K562 (cell line): ENCODE results near the gene DYSF. TPM values are rescaled to one million over a fixed set of nuclear protein-coding genes. Genes with fewer than 3 reads are reported as not detected.

Experiments
- ATAC-seq: fragments of 200-7000 bp; cut with Tn5 transposase; 3 replicates; pipeline ENCODE4 v1.9.1; 2020; ENCODE audit warnings: moderate library complexity
- BruUV-seq: library from RNA; stranded (reverse); fragments of 400-500 nt; replicated peaks from 2 replicates; lab custom pipeline; 2021; lab: Mats Ljungman, UMichigan
- CTCF ChIA-PET: fragments of 300-600 bp; formaldehyde crosslinking; extraction: SDS; loops from one replicate; lab custom pipeline; 2021; ENCODE audit warnings: low intra/inter-chr PET ratio; lab: Yijun Ruan, JAX
- POLR2A ChIA-PET: fragments of 300-600, 350-650 bp; sonication (Branson Sonifier 250); formaldehyde crosslinking; extraction: SDS; loops from one replicate; lab custom pipeline; 2021; ENCODE audit warnings: antibody characterized with exemption, inconsistent platforms; lab: Yijun Ruan, JAX
- DNase-seq, 4 experiments: peaks; one replicate each; pipeline versions ENCODE4 v3.0.0 to v3.0.0-alpha.2; 2011 to 2018; ENCODE audit warnings: low spot score in 3 of 4, mixed read lengths in 3 of 4; ENCODE audit errors: extremely low read depth in 1 of 4
- FAIRE-seq: peaks from 2 replicates; lab custom pipeline; 2011; peaks lifted over from hg19 to GRCh38; lab: Jason Lieb, UNC
- H2AFZ ChIP-seq: 2 replicates; pipeline ENCODE4 v1.6.0; 2011; ENCODE audit warnings: low read depth, low read length, control low read depth, inconsistent platforms
- H3K27ac ChIP-seq: fragments of 200-600 bp; 3 replicates; pipeline ENCODE4 v1.8.0; 2011; ENCODE audit warnings: low read depth, mild to moderate bottlenecking, control low read depth, inconsistent platforms, low read length, moderate library complexity, mixed read lengths; ENCODE audit errors: extremely low read depth
- H3K27me3 ChIP-seq, 2 experiments: fragments of 300-600 bp in 1 of 2; 2 replicates in 1 of 2; 3 replicates in 1 of 2; pipeline versions ENCODE4 v1.6.0 to v1.8.0; 2011; ENCODE audit warnings: inconsistent platforms in 2 of 2, low read length in 2 of 2, mild to moderate bottlenecking in 1 of 2, mixed read lengths in 1 of 2, moderate library complexity in 1 of 2; ENCODE audit not compliant: control insufficient read depth in 2 of 2, insufficient read depth in 2 of 2
- H3K36me3 ChIP-seq: fragments of 300-600 bp; 3 replicates; pipeline ENCODE4 v1.8.0; 2011; ENCODE audit warnings: mild to moderate bottlenecking, low read length, inconsistent platforms; ENCODE audit not compliant: control insufficient read depth, insufficient read depth
- H3K4me1 ChIP-seq, 2 experiments: fragments of 200-600 bp in 1 of 2; replicated peaks in 1 of 2; 2 replicates in 1 of 2; 3 replicates in 1 of 2; pipeline versions ENCODE4 v1.5.1 to v1.8.0; 2011; ENCODE audit warnings: inconsistent platforms in 2 of 2, low read length in 2 of 2, mild to moderate bottlenecking in 1 of 2, mixed read lengths in 1 of 2, moderate library complexity in 1 of 2; ENCODE audit not compliant: control insufficient read depth in 2 of 2, insufficient read depth in 2 of 2
- H3K4me2 ChIP-seq: 2 replicates; pipeline ENCODE4 v1.6.1; 2011; ENCODE audit warnings: low read length, control low read depth, inconsistent platforms, mixed read lengths; ENCODE audit not compliant: insufficient read depth
- H3K4me3 ChIP-seq: fragments of 200-600 bp; sonication (generic), shearing (Covaris generic); 2 replicates; pipeline ENCODE4 v1.5.1; 2016; ENCODE audit warnings: control low read depth, inconsistent platforms
- H3K79me2 ChIP-seq: fragments of 200-600 bp; 3 replicates; pipeline ENCODE4 v1.8.0; 2011; ENCODE audit warnings: low read length, inconsistent platforms; ENCODE audit not compliant: control insufficient read depth, insufficient read depth
- H3K9ac ChIP-seq, 2 experiments: 2 replicates each; pipeline versions ENCODE4 v1.6.0 to v1.6.1; 2011; ENCODE audit warnings: low read depth in 2 of 2, low read length in 2 of 2, control low read depth in 1 of 2, inconsistent platforms in 1 of 2, mild to moderate bottlenecking in 1 of 2, mixed read lengths in 1 of 2; ENCODE audit not compliant: insufficient read depth in 1 of 2
- H3K9me1 ChIP-seq: one replicate; pipeline ENCODE4 v1.6.0; 2011; ENCODE audit warnings: inconsistent platforms, mild to moderate bottlenecking, low read length, moderate library complexity; ENCODE audit not compliant: control insufficient read depth, insufficient read depth
- H3K9me3 ChIP-seq: replicated peaks from 2 replicates; pipeline ENCODE4 v1.5.1; 2011; ENCODE audit warnings: low read depth, low read length, inconsistent platforms; ENCODE audit not compliant: control insufficient read depth, insufficient read depth
- H4K20me1 ChIP-seq: replicated peaks from 2 replicates; pipeline ENCODE4 v1.6.1; 2011; ENCODE audit warnings: low read length, inconsistent platforms, mixed read lengths; ENCODE audit not compliant: control insufficient read depth, insufficient read depth
- CBX2 ChIP-seq: fragments of 200-600 bp; sonication (generic); IDR thresholded peaks from one replicate; pipeline ENCODE4 v1.6.1; 2012; ENCODE audit warnings: mild to moderate bottlenecking, low read length, inconsistent platforms; ENCODE audit not compliant: insufficient read depth, poor library complexity, severe bottlenecking
- CBX8 ChIP-seq: fragments of 200-600 bp; sonication (generic); IDR thresholded peaks from 2 replicates; pipeline ENCODE4 v1.6.1; 2012; ENCODE audit warnings: borderline replicate concordance, mixed run types, low read depth, mild to moderate bottlenecking, moderate library complexity, mixed read lengths, low read length, control low read depth, inconsistent platforms; ENCODE audit not compliant: poor library complexity, severe bottlenecking; ENCODE audit errors: extremely low read depth
- CHCHD3 ChIP-seq: fragments of 250-450 bp; sonication (Bioruptor Pico); IDR thresholded peaks from 2 replicates; pipeline ENCODE4 v2.1.2; 2022; ENCODE audit warnings: mild to moderate bottlenecking
- GATA2 ChIP-seq: sonication (generic); formaldehyde crosslinking; IDR thresholded peaks from 2 replicates; pipeline ENCODE4 v1.4.0; 2020; ENCODE audit warnings: mild to moderate bottlenecking, missing genetic modification reagents
- HDAC2 ChIP-seq: fragments of 450-650 bp; IDR thresholded peaks from 2 replicates; pipeline ENCODE4 v1.6.1; 2016; ENCODE audit warnings: mild to moderate bottlenecking
- HNRNPL ChIP-seq: fragments of 200-400 bp; formaldehyde crosslinking; IDR thresholded peaks from 2 replicates; pipeline ENCODE4 v1.6.1; 2017; ENCODE audit warnings: low read depth, mild to moderate bottlenecking, low read length
- NR4A1 ChIP-seq, 2 experiments: fragments of 250-450 bp in 1 of 2; fragments of 450-650 bp in 1 of 2; sonication (Bioruptor Pico) in 1 of 2; IDR thresholded peaks; 2 replicates each; pipeline versions ENCODE4 v1.4.0 to v1.6.1; 2016 to 2020; ENCODE audit warnings: mild to moderate bottlenecking in 2 of 2, missing compliant biosample characterization in 1 of 2, missing genetic modification characterization in 1 of 2, moderate library complexity in 1 of 2
- RAD21 ChIP-seq, 2 experiments: fragments of 250-450 bp in 1 of 2; fragments of 450-650 bp in 1 of 2; sonication (Bioruptor Pico) in 1 of 2; formaldehyde crosslinking in 1 of 2; IDR thresholded peaks in 1 of 2; conservative IDR thresholded peaks in 1 of 2; 2 replicates each; pipeline versions ENCODE4 v1.4.0 to v1.8.0; 2020 to 2022; ENCODE audit warnings: mild to moderate bottlenecking in 2 of 2, moderate library complexity in 1 of 2
- RNF2 ChIP-seq: sonication (generic); IDR thresholded peaks from 2 replicates; pipeline ENCODE4 v1.6.1; 2016
- SNAPC5 ChIP-seq: fragments of 250-450 bp; sonication (Bioruptor Pico); IDR thresholded peaks from 2 replicates; pipeline ENCODE4 v1.8.0; 2021; ENCODE audit warnings: moderate library complexity, mild to moderate bottlenecking, inconsistent platforms
- SP2 ChIP-seq: IDR thresholded peaks from 2 replicates; pipeline ENCODE4 v1.6.1; 2011; ENCODE audit warnings: mild to moderate bottlenecking, low read depth, low read length, moderate library complexity; ENCODE audit not compliant: poor library complexity, severe bottlenecking; ENCODE audit errors: extremely low read depth
- TCF7 ChIP-seq: sonication (generic); IDR thresholded peaks from 2 replicates; pipeline ENCODE4 v1.6.1; 2016; ENCODE audit warnings: antibody characterized with exemption, borderline replicate concordance
- TFE3 ChIP-seq: fragments of 450-650 bp; formaldehyde crosslinking; IDR thresholded peaks from 2 replicates; pipeline ENCODE4 v1.4.0; 2020; ENCODE audit warnings: mild to moderate bottlenecking, mixed read lengths
- ZMIZ1 ChIP-seq, 2 experiments: fragments of 150-350 bp in 1 of 2; IDR thresholded peaks; 2 replicates each; pipeline ENCODE4 v1.6.1; 2012 to 2016; ENCODE audit warnings: low read depth in 2 of 2, low read length in 2 of 2, mild to moderate bottlenecking in 1 of 2, moderate library complexity in 1 of 2
- ZNF76 ChIP-seq: fragments of 250-450 bp; sonication (Bioruptor Pico); IDR thresholded peaks from 2 replicates; pipeline ENCODE4 v1.4.0; 2020; ENCODE audit warnings: mild to moderate bottlenecking, moderate library complexity, borderline replicate concordance
- WGBS: fragments of 100-300 bp; shearing (Covaris generic); methylation state at CpG from one replicate; pipeline ENCODE4 v1.1.6; 2016; ENCODE audit warnings: low coverage, mixed read lengths; ENCODE audit not compliant: insufficient coverage; ENCODE audit errors: missing lambda C conversion rate; 5-methylcytosine and 5-hydroxymethylcytosine counted together
- in situ Hi-C: fragments of 300-500 bp; cut with MboI; formaldehyde crosslinking; loops from 4 replicates; pipeline ENCODE4 v1.15.0; 2018; ENCODE audit warnings: inconsistent platforms, mixed read lengths
- intact Hi-C: fragments of 100-400 bp; cut with micrococcal nuclease; formaldehyde crosslinking; loops from 2 replicates; pipeline ENCODE4 v1.14.2; 2022
- polyA plus RNA-seq, 8 experiments: library from polyadenylated mRNA; depleted of rRNA in 4 of 8; stranded (reverse) in 5 of 8; unstranded in 3 of 8; fragments of >200 nt; fragmentation: Nextera tagmentation in 2 of 8; fragmentation: Illumina TruSeq in 1 of 8; extraction: Ambion mirVana in 2 of 8; extraction: Trizol in 1 of 8; gene quantifications; 2 replicates each; pipeline versions ENCODE4 v1.2.1 to v1.2.3, GENCODE V29; 2011 to 2014; ENCODE audit warnings: inconsistent platforms in 1 of 8, missing spikeins in 1 of 8
- total RNA-seq, 7 experiments: library from RNA; depleted of rRNA in 6 of 7; stranded (reverse); fragments of >200 nt in 6 of 7; fragmentation: Illumina TruSeq in 2 of 7; extraction: Trizol in 2 of 7; gene quantifications; 2 replicates each; pipeline versions ENCODE4 v1.2.1 to v1.2.3, GENCODE V29; 2011 to 2021; ENCODE audit warnings: low replicate concordance in 1 of 7

DYSF gene
- total and polyA plus RNA-seq, 9 of the 15 experiments (the other 6 are each of a cell fraction or from before 2014, with no cell fraction given): 0.01 to 0.80 (median 0.29) TPM

GRCh38 chr2:71603851-71604725 is 150.7 kb downstream of the DYSF start:
- Histone ChIP-seq H3K27me3 (peaks cover 0 to 82% of the 10 kb centered on the region in 2 experiments; a peak in 2 of 5 replicates), H4K20me1 (peaks cover 10% of the 10 kb centered on the region; the same call in 1 of the 2 replicates), H3K4me1 (peaks cover 8 to 10% of the 10 kb centered on the region in 2 experiments), H3K79me2 (no peaks in the 10 kb centered on the region), H2AFZ (no peak overlapping the region), H3K4me3 (no peak overlapping the region), H3K27ac (no peak overlapping the region), H3K9me3 (no peaks in the 10 kb centered on the region), H3K36me3 (no peaks in the 10 kb centered on the region), H3K9ac (no peak overlapping the region), H3K4me2 (no peak overlapping the region), H3K9me1 (no peaks in the 10 kb centered on the region)
- intact Hi-C loops (no loop called here), in situ Hi-C loops (no loop called here)
- BruUV-seq: no TSS peak
- 4% methylated on average over 9 of the region's 9 CpGs for WGBS
- FAIRE-seq (no peak), DNase-seq (no peak), ATAC-seq (no peak)
- ChIA-PET POLR2A (interaction anchor here (0.6 kb wide), 1 partner anchor 14 kb away, joined by 3 read pairs; no protein-coding TSS in a partner anchor), CTCF (no interaction called here)
- no peak for TF ChIP-seq RNF2
- no peak for TF ChIP-seq TCF7
- TF ChIP-seq ZNF76 (CRISPR knock-in tag): no peak
- no peak for TF ChIP-seq HNRNPL
- no peak for TF ChIP-seq GATA2 (CRISPR knock-in tag)
- TF ChIP-seq CBX8: no peak
- TF ChIP-seq SNAPC5 (CRISPR knock-in tag): no peak
- no peak for TF ChIP-seq NR4A1 (CRISPR knock-in tag; IDR thresholded peaks at IDR 0.05)
- no peak for TF ChIP-seq NR4A1 (tag; IDR thresholded peaks at IDR 0.05)
- peak in 1 of 2 experiments; percentile 17; a peak in 1 of 4 replicates for TF ChIP-seq RAD21 (CRISPR knock-in tag; conservative IDR thresholded peaks at IDR 0.05 in 1 of 2, IDR thresholded peaks at IDR 0.05 in 1 of 2)
- TF ChIP-seq TFE3 (CRISPR knock-in tag): no peak
- TF ChIP-seq SP2: no peak
- TF ChIP-seq CHCHD3 (CRISPR knock-in tag): no peak
- TF ChIP-seq CBX2: no peak
- no peak for TF ChIP-seq HDAC2
- no peak for TF ChIP-seq ZMIZ1 (IDR thresholded peaks at IDR 0.05; ENCODE audit: low read depth in 2 of 2, low read length in 2 of 2)
